ENCODE results near the gene NELFB. TPM values are rescaled to one million over a fixed set of nuclear protein-coding genes. Genes with fewer than 3 reads are reported as not detected.

NELFB gene
- total and polyA plus RNA-seq, 9 of the 15 experiments (the other 6 are each of a cell fraction or from before 2014, with no cell fraction given), result 0.24 to 84.0 (median 29.7) TPM

- no peak for TF ChIP-seq CLOCK (CRISPR knock-in tag; IDR thresholded peaks at IDR 0.05; ENCODE audit: borderline replicate concordance)
- TF ChIP-seq SMARCC2 (IDR thresholded peaks at IDR 0.05; ENCODE audit: low read depth), result 0 out of 2 replicates have a peak, but pooled peaks have one; percentile 53
- TF ChIP-seq NR4A1 (CRISPR knock-in tag; IDR thresholded peaks at IDR 0.05), result peak; percentile 96; the same call in 1 of the 2 replicates
- peak; percentile 80 for TF ChIP-seq NR4A1 (tag; IDR thresholded peaks at IDR 0.05)
- TF ChIP-seq ZFPM2 (CRISPR knock-in tag; IDR thresholded peaks at IDR 0.05), result 0 out of 2 replicates have a peak, but pooled peaks have one; percentile 53
- TF ChIP-seq ZFP30 (CRISPR knock-in tag; IDR thresholded peaks at IDR 0.05; ENCODE audit: borderline replicate concordance), result no peak
- TF ChIP-seq ESRRB (CRISPR knock-in tag; IDR thresholded peaks at IDR 0.05; ENCODE audit: borderline replicate concordance), result no peak
- TF ChIP-seq CTCF (IDR thresholded peaks at IDR 0.05 in 2 of 3, conservative IDR thresholded peaks at IDR 0.05 in 1 of 3; ENCODE audit: insufficient read depth in 2 of 3, low read depth in 1 of 3, low read length in 3 of 3), result no peak
- 0 out of 2 replicates have a peak, but pooled peaks have one; percentile 33 for TF ChIP-seq E2F5 (CRISPR knock-in tag; IDR thresholded peaks at IDR 0.05)
- no peak for TF ChIP-seq SNIP1 (IDR thresholded peaks at IDR 0.05; ENCODE audit: low read depth)
- no peak for TF ChIP-seq ZNF3 (CRISPR knock-in tag; IDR thresholded peaks at IDR 0.05)
- 0 out of 2 replicates have a peak, but pooled peaks have one; percentile 73 for TF ChIP-seq HIVEP1 (CRISPR knock-in tag; IDR thresholded peaks at IDR 0.05)
- no peak for TF ChIP-seq HOXB6 (CRISPR knock-in tag; IDR thresholded peaks at IDR 0.05; ENCODE audit: borderline replicate concordance)
- TF ChIP-seq BCOR (IDR thresholded peaks at IDR 0.05), result peak; percentile 28; the same call in 1 of the 2 replicates
- TF ChIP-seq CCAR2 (IDR thresholded peaks at IDR 0.05; ENCODE audit: low read depth, low read length), result no peak
- peak; percentile 36 for TF ChIP-seq FOS (IDR thresholded peaks at IDR 0.05; ENCODE audit: extremely low read depth, insufficient read length)
- TF ChIP-seq ZNF785 (CRISPR knock-in tag; IDR thresholded peaks at IDR 0.05), result no peak
- no peak for TF ChIP-seq STAT6 (CRISPR knock-in tag; IDR thresholded peaks at IDR 0.05)
- TF ChIP-seq POLR3G (IDR thresholded peaks at IDR 0.05; ENCODE audit: extremely low read depth, insufficient read length, insufficient replicate concordance), result no peak
- no peak for TF ChIP-seq KAT7 (CRISPR knock-in tag; IDR thresholded peaks at IDR 0.05; ENCODE audit: borderline replicate concordance)
Measured at GRCh38 chr9:137218754-137219271, 36.3 kb upstream of the NELFB start (continued).
